MM.1S (cell line): Measurements from ENCODE around the gene MTMR12.
"Not testable (repeated sequence)": the region's sequence is repeated elsewhere in the genome, so short reads cannot be mapped to it uniquely, and the experiment has no call there.

Experiments
- EZH2 ChIP-seq: fragments of 300-600 bp; sonication (generic); optimal IDR thresholded peaks from 2 replicates; pipeline ENCODE3; 2017; ENCODE audit warnings: low read depth, mild to moderate bottlenecking, antibody characterized with exemption, low read length, mixed read lengths
- EZH2phosphoT487 ChIP-seq: fragments of 300-600 bp; sonication (generic); IDR thresholded peaks from 2 replicates; pipeline ENCODE4 v1.6.1; 2018; ENCODE audit warnings: antibody characterized with exemption, low read length
- TF ChIP-seq, protein P1 (sequence below): fragments of 300-600 bp; sonication (generic); IDR thresholded peaks from 2 replicates; pipeline ENCODE4 v1.5.1; 2016; ENCODE audit warnings: antibody characterized with exemption, low read length, mixed read lengths

DNA sequence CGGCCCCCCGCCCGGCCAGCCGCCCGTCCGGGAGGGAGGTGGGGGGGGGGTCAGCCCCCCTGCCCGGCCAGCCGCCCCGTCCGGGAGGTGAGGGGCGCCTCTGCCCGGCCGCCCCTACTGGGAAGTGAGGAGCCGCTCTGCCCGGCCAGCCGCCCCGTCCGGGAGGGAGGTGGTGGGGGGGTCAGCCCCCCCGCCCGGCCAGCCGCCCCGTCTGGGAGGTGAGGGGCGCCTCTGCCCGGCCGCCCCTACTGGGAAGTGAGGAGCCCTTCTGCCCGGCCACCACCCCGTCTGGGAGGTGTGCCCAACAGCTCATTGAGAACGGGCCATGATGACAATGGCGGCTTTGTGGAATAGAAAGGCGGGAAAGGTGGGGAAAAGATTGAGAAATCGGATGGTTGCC is 103.9 kb downstream of the MTMR12 start:
- TF ChIP-seq, protein P1, sequence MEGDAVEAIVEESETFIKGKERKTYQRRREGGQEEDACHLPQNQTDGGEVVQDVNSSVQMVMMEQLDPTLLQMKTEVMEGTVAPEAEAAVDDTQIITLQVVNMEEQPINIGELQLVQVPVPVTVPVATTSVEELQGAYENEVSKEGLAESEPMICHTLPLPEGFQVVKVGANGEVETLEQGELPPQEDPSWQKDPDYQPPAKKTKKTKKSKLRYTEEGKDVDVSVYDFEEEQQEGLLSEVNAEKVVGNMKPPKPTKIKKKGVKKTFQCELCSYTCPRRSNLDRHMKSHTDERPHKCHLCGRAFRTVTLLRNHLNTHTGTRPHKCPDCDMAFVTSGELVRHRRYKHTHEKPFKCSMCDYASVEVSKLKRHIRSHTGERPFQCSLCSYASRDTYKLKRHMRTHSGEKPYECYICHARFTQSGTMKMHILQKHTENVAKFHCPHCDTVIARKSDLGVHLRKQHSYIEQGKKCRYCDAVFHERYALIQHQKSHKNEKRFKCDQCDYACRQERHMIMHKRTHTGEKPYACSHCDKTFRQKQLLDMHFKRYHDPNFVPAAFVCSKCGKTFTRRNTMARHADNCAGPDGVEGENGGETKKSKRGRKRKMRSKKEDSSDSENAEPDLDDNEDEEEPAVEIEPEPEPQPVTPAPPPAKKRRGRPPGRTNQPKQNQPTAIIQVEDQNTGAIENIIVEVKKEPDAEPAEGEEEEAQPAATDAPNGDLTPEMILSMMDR = not testable (repeated sequence)
- not testable (repeated sequence) for TF ChIP-seq EZH2, EZH2phosphoT487
